Measurements from ENCODE around the gene RGCC. TPM values are rescaled to one million over a fixed set of nuclear protein-coding genes. Genes with fewer than 3 reads are reported as not detected.

RGCC gene
- polyA plus RNA-seq, 1 of the 3 experiments (the other 2 are of a cell fraction), result 0.05 TPM

DNA sequence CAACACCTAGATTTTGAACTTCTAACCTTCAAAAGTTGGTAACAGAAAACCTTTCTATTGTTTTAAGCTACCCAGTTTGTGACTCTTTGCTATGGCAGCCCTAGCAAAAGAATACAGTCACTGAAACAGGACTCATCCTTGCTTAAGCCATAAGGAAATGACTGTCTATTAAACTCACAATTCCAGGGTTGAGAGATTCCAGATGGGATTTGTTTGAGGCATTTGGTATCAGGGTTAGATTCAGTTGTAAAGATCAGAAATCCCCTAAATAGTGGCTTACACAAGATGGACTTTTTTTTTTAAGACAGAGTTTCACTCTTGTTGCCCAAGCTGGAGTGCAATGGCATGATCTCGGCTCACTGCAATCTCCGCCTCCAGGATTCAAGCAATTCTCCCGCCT is 41.1 kb upstream of the RGCC start:
- no peaks in the 10 kb centered on the region for H3K79me2 ChIP-seq (ENCODE audit: insufficient read depth)
- no peaks in the 10 kb centered on the region for H4K20me1 ChIP-seq (ENCODE audit: insufficient read depth)
- no peak overlapping the region for H2AFZ ChIP-seq (ENCODE audit: low read depth)
- no peak overlapping the region for H3K9ac ChIP-seq
- H3K27me3 ChIP-seq (ENCODE audit: insufficient read depth), result no peaks in the 10 kb centered on the region
- no peaks in the 10 kb centered on the region for H3K9me3 ChIP-seq
- no peak overlapping the region for H3K4me3 ChIP-seq (ENCODE audit: low read depth in 2 of 2, low read length in 1 of 2)
- DNase-seq, result no peak
- H3K27ac ChIP-seq (ENCODE audit: low read depth in 2 of 2, low read length in 1 of 2), result no peak overlapping the region
- no peaks in the 10 kb centered on the region for H3K4me1 ChIP-seq (ENCODE audit: control insufficient read depth in 1 of 2, insufficient read depth in 2 of 2, low read depth in 1 of 2, low read length in 1 of 2)
- TF ChIP-seq NFIC (IDR thresholded peaks at IDR 0.05; ENCODE audit: borderline replicate concordance) (no peak), EZH2phosphoT487 (IDR thresholded peaks at IDR 0.05; ENCODE audit: borderline replicate concordance, low read depth) (no peak)
- H3K9me2 ChIP-seq, result no peaks in the 10 kb centered on the region
- POLR2A ChIA-PET, result no interaction called here
- CTCF ChIA-PET, result no interaction called here
- 37% methylated on average over 3 of the region's 3 CpGs for WGBS (ENCODE audit: low lambda C conversion rate)
- H3K36me3 ChIP-seq (replicated peaks in 1 of 2; ENCODE audit: control insufficient read depth in 1 of 2, insufficient read depth in 2 of 2, low read length in 1 of 2), result no peaks in the 10 kb centered on the region
- H3K4me2 ChIP-seq, result no peak overlapping the region
- H3F3A ChIP-seq (replicated peaks; ENCODE audit: insufficient read depth), result no peaks in the 10 kb centered on the region

DNA sequence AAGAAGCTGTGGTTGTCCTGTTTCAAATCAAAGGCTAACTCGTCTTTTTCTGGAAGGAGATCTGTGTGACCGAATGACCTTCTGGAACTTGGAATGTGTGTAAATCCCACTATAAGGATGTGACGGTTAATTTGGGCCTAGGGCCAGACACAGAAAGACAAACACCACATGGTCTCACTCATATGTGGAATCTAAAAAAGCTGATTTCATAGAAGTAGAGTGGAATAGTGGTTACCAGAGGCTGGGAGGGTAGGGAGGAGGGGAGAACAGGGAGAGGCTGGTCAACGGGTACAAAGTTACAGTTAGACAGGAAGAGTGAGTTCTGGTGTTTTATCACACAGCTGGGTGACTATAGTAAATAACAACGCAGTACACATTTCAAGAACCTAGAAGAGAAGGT is 39.3 kb upstream of the RGCC start:
- Histone ChIP-seq H3K9ac (no peak overlapping the region), H3K4me1 (ENCODE audit: control insufficient read depth in 1 of 2, insufficient read depth in 2 of 2, low read depth in 1 of 2, low read length in 1 of 2) (no peaks in the 10 kb centered on the region), H3K79me2 (ENCODE audit: insufficient read depth) (no peaks in the 10 kb centered on the region), H3K27me3 (ENCODE audit: insufficient read depth) (no peaks in the 10 kb centered on the region), H2AFZ (ENCODE audit: low read depth) (no peak overlapping the region), H3K27ac (ENCODE audit: low read depth in 2 of 2, low read length in 1 of 2) (no peak overlapping the region), H3K4me3 (ENCODE audit: low read depth in 2 of 2, low read length in 1 of 2) (no peak overlapping the region), H3K4me2 (no peak overlapping the region), H3K9me2 (no peaks in the 10 kb centered on the region), H3K9me3 (no peaks in the 10 kb centered on the region), H3K36me3 (replicated peaks in 1 of 2; ENCODE audit: control insufficient read depth in 1 of 2, insufficient read depth in 2 of 2, low read length in 1 of 2) (no peaks in the 10 kb centered on the region), H4K20me1 (ENCODE audit: insufficient read depth) (no peaks in the 10 kb centered on the region), H3F3A (replicated peaks; ENCODE audit: insufficient read depth) (no peaks in the 10 kb centered on the region)
- no peak for TF ChIP-seq EP300 (IDR thresholded peaks at IDR 0.05; ENCODE audit: borderline replicate concordance in 1 of 2, low read depth in 1 of 2, low read length in 1 of 2)
- TF ChIP-seq FOXJ3 (CRISPR knock-in tag; IDR thresholded peaks at IDR 0.05), result no peak
- TF ChIP-seq NRF1 (IDR thresholded peaks at IDR 0.05; ENCODE audit: low read depth, low read length), result no peak
- no peak for TF ChIP-seq NFIC (IDR thresholded peaks at IDR 0.05; ENCODE audit: borderline replicate concordance)
- no peak for TF ChIP-seq PBX3 (IDR thresholded peaks at IDR 0.05)
- TF ChIP-seq POLR2AphosphoS5 (IDR thresholded peaks at IDR 0.05; ENCODE audit: low read depth, low read length), result no peak
- TF ChIP-seq RFX5 (IDR thresholded peaks at IDR 0.05; ENCODE audit: low read length), result no peak
- TF ChIP-seq REST (IDR thresholded peaks at IDR 0.05; ENCODE audit: low read depth, low read length), result no peak
- no peak for TF ChIP-seq FOXM1 (IDR thresholded peaks at IDR 0.05; ENCODE audit: low read depth)
- no peak for TF ChIP-seq MAX (IDR thresholded peaks at IDR 0.05; ENCODE audit: low read depth)
- TF ChIP-seq ELF1 (IDR thresholded peaks at IDR 0.05), result no peak
- TF ChIP-seq EZH2phosphoT487 (IDR thresholded peaks at IDR 0.05; ENCODE audit: borderline replicate concordance, low read depth), result no peak
- no peak for TF ChIP-seq TEAD4 (IDR thresholded peaks at IDR 0.05; ENCODE audit: borderline replicate concordance, insufficient read depth)
- no peak for TF ChIP-seq RCOR1 (IDR thresholded peaks at IDR 0.05; ENCODE audit: low read length)
- TF ChIP-seq GATA2 (CRISPR knock-in tag; IDR thresholded peaks at IDR 0.05), result no peak
- TF ChIP-seq JUND (IDR thresholded peaks at IDR 0.05), result no peak
- TF ChIP-seq TCF12 (IDR thresholded peaks at IDR 0.05), result no peak
- TF ChIP-seq FOSL2 (IDR thresholded peaks at IDR 0.05; ENCODE audit: borderline replicate concordance, low read depth), result no peak
- TF ChIP-seq GABPA (IDR thresholded peaks at IDR 0.05; ENCODE audit: low read depth), result no peak
- 45% methylated on average over 5 of the region's 5 CpGs for WGBS (ENCODE audit: low lambda C conversion rate)
- ChIA-PET POLR2A (no interaction called here), CTCF (no interaction called here)
- no peak for DNase-seq
